Thymus (tissue), 11 donors: ENCODE measurements around the gene CCR5. TPM values are rescaled to one million over a fixed set of nuclear protein-coding genes. Genes with fewer than 3 reads are reported as not detected.
"Not testable (repeated sequence)": the region's sequence is repeated elsewhere in the genome, so short reads cannot be mapped to it uniquely, and the experiment has no call there.

Experiments used
- DNase-seq, 9 donors: peaks; one replicate each; pipeline ENCODE4 v3.0.0-alpha.2; 2013; ENCODE audit warnings: low spot score in 9 of 9, low read depth in 6 of 9, missing footprints in 1 of 9
- H3K27ac ChIP-seq, 2 donors: one replicate each; pipeline ENCODE4 v1.5.1; 2013; ENCODE audit warnings: control low read depth in 1 of 2, low read depth in 1 of 2, low read length in 1 of 2, mild to moderate bottlenecking in 1 of 2, moderate library complexity in 1 of 2
- H3K27me3 ChIP-seq, 2 donors: one replicate each; pipeline ENCODE4 v1.5.1; 2013; ENCODE audit warnings: low read length in 1 of 2; ENCODE audit not compliant: control insufficient read depth in 2 of 2, insufficient read depth in 1 of 2
- H3K36me3 ChIP-seq, 2 donors: one replicate each; pipeline ENCODE4 v1.5.1; 2013; ENCODE audit warnings: low read length in 1 of 2, mild to moderate bottlenecking in 1 of 2, moderate library complexity in 1 of 2; ENCODE audit not compliant: control insufficient read depth in 2 of 2, insufficient read depth in 2 of 2
- H3K4me1 ChIP-seq, 2 donors: one replicate each; pipeline ENCODE4 v1.5.1; 2013; ENCODE audit warnings: low read length in 2 of 2; ENCODE audit not compliant: control insufficient read depth in 2 of 2, insufficient read depth in 2 of 2
- H3K4me3 ChIP-seq, 2 donors: one replicate each; pipeline ENCODE4 v1.5.1; 2013; ENCODE audit warnings: low read length in 2 of 2, control low read depth in 1 of 2, mild to moderate bottlenecking in 1 of 2
- H3K9me3 ChIP-seq, 2 donors: one replicate each; pipeline ENCODE4 v1.5.1; 2013; ENCODE audit warnings: low read length in 1 of 2, mild to moderate bottlenecking in 1 of 2; ENCODE audit not compliant: control insufficient read depth in 2 of 2, insufficient read depth in 1 of 2
- WGBS: extraction: QIAGEN DNeasy Blood & Tissue Kit; methylation state at CpG from one replicate; pipeline ENCODE4 v1.1.7; 2013; 5-methylcytosine and 5-hydroxymethylcytosine counted together
- polyA plus RNA-seq: library from polyadenylated mRNA; stranded (reverse); fragments of 200-250 nt; gene quantifications from one replicate; pipeline ENCODE4 v1.2.3, GENCODE V29; 2013
- total RNA-seq: library from RNA; stranded (reverse); fragments of 120-200 nt; gene quantifications from one replicate; pipeline ENCODE4 v1.2.4, GENCODE V29; 2013
- donor health status: healthy.

Gene CCR5
- total and polyA plus RNA-seq, 2 donors = 1.2 to 5.2 TPM

GRCh38 chr3:46389306-46389705 lies 18.6 kb downstream of the CCR5 start:
- Histone ChIP-seq H3K4me3 (no peak overlapping the region), H3K4me1 (peaks cover 0 to 16% of the 10 kb centered on the region in 2 donors), H3K27ac (no peak overlapping the region), H3K9me3 (peaks cover 0 to 4% of the 10 kb centered on the region in 2 donors), H3K27me3 (no peaks in the 10 kb centered on the region), H3K36me3 (no peaks in the 10 kb centered on the region)
- no peak for DNase-seq
- 95% methylated on average over 6 of the region's 6 CpGs for WGBS

GRCh38 chr3:46391526-46391925 lies 20.8 kb downstream of the CCR5 start:
- H3K9me3 ChIP-seq, H3K27ac ChIP-seq, H3K4me3 ChIP-seq, DNase-seq, H3K36me3 ChIP-seq, H3K27me3 ChIP-seq, H3K4me1 ChIP-seq: not testable (repeated sequence)
- WGBS = 90% methylated on average over 5 of the region's 5 CpGs

DNA sequence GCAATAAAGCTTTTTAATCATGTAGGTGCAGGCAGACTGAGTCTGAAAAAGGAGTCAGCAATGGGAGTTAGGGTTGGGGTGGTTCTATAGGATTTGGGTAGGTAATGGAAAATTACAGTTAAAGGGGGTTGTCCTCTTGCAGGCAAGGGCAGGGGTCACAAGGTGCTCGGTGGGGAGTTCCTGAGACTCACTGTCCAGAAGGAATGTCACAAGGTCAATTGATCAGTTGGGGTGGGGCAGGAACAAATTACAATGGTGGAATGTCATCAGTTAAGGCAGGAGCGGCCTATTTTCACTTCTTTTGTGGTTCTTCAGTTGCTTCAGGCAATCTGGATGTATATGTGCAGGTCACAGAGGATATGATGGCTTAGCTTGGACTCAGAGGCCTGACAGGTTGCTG lies 22.3 kb downstream of the CCR5 start:
- Histone ChIP-seq H3K27ac (no peak overlapping the region), H3K4me3 (no peak overlapping the region), H3K4me1 (peaks cover 0 to 9% of the 10 kb centered on the region in 2 donors), H3K9me3 (no peaks in the 10 kb centered on the region), H3K27me3 (no peaks in the 10 kb centered on the region), H3K36me3 (no peaks in the 10 kb centered on the region)
- 95% methylated on average over 2 of the region's 2 CpGs for WGBS
- DNase-seq = no peak

GRCh38 chr3:46393554-46394434 lies 23.0 kb downstream of the CCR5 start:
- no peak overlapping the region for H3K27ac ChIP-seq
- no peaks in the 10 kb centered on the region for H3K9me3 ChIP-seq
- no peak for DNase-seq
- no peak overlapping the region for H3K4me3 ChIP-seq
- peaks cover 0 to 9% of the 10 kb centered on the region in 2 donors for H3K4me1 ChIP-seq
- H3K36me3 ChIP-seq = no peaks in the 10 kb centered on the region
- H3K27me3 ChIP-seq = no peaks in the 10 kb centered on the region
- WGBS = 82% methylated on average over 8 of the region's 8 CpGs

DNA sequence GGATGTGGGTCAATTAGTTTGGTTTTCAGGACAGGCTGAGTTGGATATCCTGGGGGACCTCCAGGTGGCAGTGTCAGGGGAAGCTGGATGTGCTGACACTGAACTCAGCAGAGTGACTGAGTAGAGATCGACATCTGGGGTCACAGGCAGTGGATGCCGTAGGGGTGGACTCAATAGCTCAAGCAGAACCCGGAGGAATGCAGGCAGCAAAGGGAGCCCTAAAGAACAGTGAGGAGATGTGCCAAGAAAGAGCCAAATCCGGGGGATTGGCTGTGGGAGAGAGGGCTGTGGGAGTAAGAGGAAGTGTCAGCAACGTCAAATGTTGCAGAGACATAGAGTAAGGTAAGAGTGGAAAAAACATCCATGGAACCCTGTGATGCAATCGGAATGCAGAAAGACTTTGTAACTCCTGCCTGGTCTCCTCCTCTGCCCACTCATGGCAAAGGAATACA lies 24.5 kb downstream of the CCR5 start:
- no peak overlapping the region for H3K27ac ChIP-seq
- no peaks in the 10 kb centered on the region for H3K27me3 ChIP-seq
- H3K36me3 ChIP-seq = no peaks in the 10 kb centered on the region
- no peak for DNase-seq
- H3K4me3 ChIP-seq = no peak overlapping the region
- H3K4me1 ChIP-seq = peaks cover 0 to 9% of the 10 kb centered on the region in 2 donors
- no peaks in the 10 kb centered on the region for H3K9me3 ChIP-seq
- WGBS = 87% methylated on average over 6 of the region's 6 CpGs

DNA sequence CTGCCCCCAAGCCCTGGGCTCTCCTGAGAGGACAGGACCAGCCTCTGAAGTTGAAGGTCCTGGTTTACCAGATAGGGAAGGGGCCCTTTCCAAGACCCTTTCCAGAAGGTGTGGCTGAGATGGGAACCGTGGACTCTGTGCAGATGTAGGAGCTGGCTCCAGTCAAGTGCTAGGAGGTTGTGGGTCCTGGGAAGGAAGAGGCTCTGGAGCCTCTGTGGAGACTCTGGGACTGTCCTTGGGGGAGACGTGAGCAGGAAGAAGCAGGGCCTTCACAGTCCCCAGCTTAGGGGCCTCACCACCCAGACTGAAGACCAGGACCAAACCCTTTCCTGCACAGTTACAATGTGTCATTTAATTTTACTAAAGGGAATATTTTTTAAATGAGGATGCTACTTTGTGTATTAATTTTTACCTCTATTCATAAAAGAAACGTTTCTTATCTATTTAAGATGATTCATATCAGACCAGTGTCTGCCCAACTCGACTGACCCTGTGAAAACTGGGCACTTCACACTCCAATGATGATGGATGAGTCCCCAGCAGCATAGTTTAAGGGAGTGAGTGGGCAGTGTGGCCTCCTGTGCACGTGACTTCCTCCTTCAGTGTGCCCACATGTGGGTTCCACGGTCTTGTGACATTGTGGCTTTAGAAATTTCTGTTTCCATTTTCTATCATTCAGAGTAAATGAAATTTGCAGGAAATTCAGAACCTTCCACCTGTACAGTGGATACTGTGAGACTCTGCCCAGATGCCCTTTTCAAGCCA lies 25.2 kb downstream of the CCR5 start:
- Histone ChIP-seq H3K4me3 (no peak overlapping the region), H3K27me3 (no peaks in the 10 kb centered on the region), H3K4me1 (peaks cover 0 to 9% of the 10 kb centered on the region in 2 donors), H3K36me3 (no peaks in the 10 kb centered on the region), H3K9me3 (no peaks in the 10 kb centered on the region), H3K27ac (no peak overlapping the region)
- DNase-seq = no peak
- 57% methylated on average over 6 of the region's 6 CpGs for WGBS

DNA sequence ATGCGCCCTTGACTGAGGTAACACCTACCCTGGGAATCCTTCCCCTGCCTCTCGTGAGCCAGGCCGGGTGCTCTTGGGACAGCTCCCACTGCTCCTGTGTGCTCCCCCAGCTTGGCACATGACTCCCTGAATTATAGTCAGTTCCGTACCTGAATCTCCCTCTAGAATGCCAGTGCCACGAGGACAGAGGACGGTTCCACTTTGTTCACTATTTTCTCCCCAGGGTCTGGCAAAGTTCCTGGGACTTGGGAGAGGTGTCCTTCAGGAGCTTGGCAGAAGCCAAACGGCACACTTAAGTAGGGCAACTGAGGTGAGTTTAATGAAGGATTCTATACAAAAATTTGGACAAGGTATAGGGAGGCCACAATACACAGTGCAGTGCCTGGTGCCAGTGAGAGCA lies 26.4 kb downstream of the CCR5 start:
- H3K36me3 ChIP-seq = no peaks in the 10 kb centered on the region
- DNase-seq = no peak
- H3K27me3 ChIP-seq = no peaks in the 10 kb centered on the region
- no peak overlapping the region for H3K4me3 ChIP-seq
- H3K9me3 ChIP-seq = peaks cover 0 to 3% of the 10 kb centered on the region in 2 donors
- WGBS = 97% methylated on average over 7 of the region's 7 CpGs
- no peak overlapping the region for H3K27ac ChIP-seq
- peaks cover 0 to 9% of the 10 kb centered on the region in 2 donors for H3K4me1 ChIP-seq

DNA sequence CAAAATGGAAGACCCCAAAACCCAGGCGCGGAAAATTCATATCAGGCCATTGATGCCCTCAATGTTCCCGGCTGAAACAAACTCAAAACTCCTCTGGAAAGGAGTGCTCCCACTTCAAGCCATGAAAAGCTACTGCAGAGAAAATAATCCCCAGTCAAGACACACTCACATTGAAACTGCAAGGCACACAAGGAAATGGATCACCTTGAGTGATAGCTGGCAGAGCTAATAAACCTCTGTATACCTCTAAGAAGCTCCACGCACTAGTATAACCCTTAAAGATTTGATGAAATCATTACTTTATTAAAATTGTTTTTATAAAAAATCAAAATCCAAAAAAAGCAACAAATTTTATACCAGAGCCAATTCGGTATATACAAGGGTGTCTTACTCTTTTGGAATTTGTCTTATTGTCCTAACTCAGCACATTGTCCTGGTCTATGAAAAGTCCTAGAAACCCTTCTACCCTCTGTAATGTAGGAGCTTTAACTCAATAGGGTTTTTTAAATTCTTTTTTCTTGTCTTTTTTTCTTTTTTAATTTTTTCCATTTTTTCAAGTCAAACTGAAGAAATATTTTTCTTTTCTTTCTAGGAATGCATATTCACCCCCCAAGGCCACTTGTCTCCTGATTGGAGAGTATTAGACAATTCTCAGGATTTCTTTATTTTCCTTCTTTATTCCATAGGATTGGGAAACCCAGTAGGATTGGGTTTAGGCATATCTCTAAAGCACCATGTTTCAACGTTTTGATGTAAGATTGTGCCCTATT lies 27.6 kb downstream of the CCR5 start:
- Histone ChIP-seq H3K4me3 (no peak overlapping the region), H3K9me3 (peaks cover 0 to 3% of the 10 kb centered on the region in 2 donors), H3K27ac (no peak overlapping the region), H3K36me3 (no peaks in the 10 kb centered on the region), H3K4me1 (peaks cover 0 to 9% of the 10 kb centered on the region in 2 donors), H3K27me3 (no peaks in the 10 kb centered on the region)
- no peak for DNase-seq
- 91% methylated on average over 6 of the region's 6 CpGs for WGBS
